H1 (cell line): ENCODE results near the gene NFE2L2. TPM values are rescaled to one million over a fixed set of nuclear protein-coding genes. Genes with fewer than 3 reads are reported as not detected.

ENCODE experiments used
- CTCF ChIA-PET: fragments of 300-600 bp; sonication (Branson Sonifier 250); formaldehyde crosslinking; loops from one replicate; lab custom pipeline; 2021; ENCODE audit not compliant: partially characterized antibody; lab: Charles Lee
- POLR2A ChIA-PET: fragments of 300-600 bp; sonication (Branson Sonifier 250); formaldehyde crosslinking; loops from one replicate; lab custom pipeline; 2021; ENCODE audit warnings: inconsistent platforms; ENCODE audit not compliant: partially characterized antibody; lab: Charles Lee
- DNase-seq, 2 experiments: peaks; one replicate each; pipeline versions ENCODE4 v3.0.0 to v3.0.0-alpha.2; 2010 to 2022; ENCODE audit warnings: low spot score in 2 of 2, low read depth in 1 of 2, mixed read lengths in 1 of 2
- FAIRE-seq: peaks from 2 replicates; lab custom pipeline; 2011; peaks lifted over from hg19 to GRCh38; lab: Jason Lieb, UNC
- H2AFZ ChIP-seq: 2 replicates; pipeline ENCODE4 v1.8.1; 2012; ENCODE audit warnings: low read length, inconsistent platforms
- H2AK5ac ChIP-seq: 2 replicates; pipeline ENCODE4 v1.6.1; 2013; ENCODE audit warnings: low read depth, low read length
- H2BK120ac ChIP-seq: replicated peaks from 2 replicates; pipeline ENCODE3; 2013; ENCODE audit warnings: low read depth, low read length, inconsistent platforms
- H2BK12ac ChIP-seq: 2 replicates; pipeline ENCODE4 v1.6.1; 2013; ENCODE audit warnings: low read depth, low read length
- H2BK15ac ChIP-seq: 2 replicates; pipeline ENCODE4 v1.6.1; 2013; ENCODE audit warnings: low read length
- H2BK20ac ChIP-seq: 2 replicates; pipeline ENCODE4 v1.6.1; 2013; ENCODE audit warnings: low read length
- H2BK5ac ChIP-seq: 2 replicates; pipeline ENCODE4 v1.6.1; 2013; ENCODE audit warnings: low read depth, low read length
- H3K14ac ChIP-seq: 2 replicates; pipeline ENCODE4 v1.6.1; 2013; ENCODE audit warnings: inconsistent platforms; ENCODE audit not compliant: insufficient read length
- H3K18ac ChIP-seq: 2 replicates; pipeline ENCODE4 v1.6.1; 2013; ENCODE audit warnings: low read length; ENCODE audit errors: extremely low read depth
- H3K23ac ChIP-seq: 2 replicates; pipeline ENCODE4 v1.6.1; 2013; ENCODE audit warnings: inconsistent platforms; ENCODE audit not compliant: insufficient read length
- H3K23me2 ChIP-seq: 2 replicates; pipeline ENCODE4 v1.6.1; 2013; ENCODE audit warnings: low read depth, low read length
- H3K27ac ChIP-seq: 2 replicates; pipeline ENCODE4 v1.6.1; 2011; ENCODE audit warnings: low read depth, low read length, inconsistent platforms
- H3K27me3 ChIP-seq, 4 experiments: replicated peaks in 1 of 4; 1 replicate in 1 of 4; 2 replicates in 3 of 4; pipeline versions ENCODE4 v1.6.1 to v1.8.1; 2011 to 2013; ENCODE audit warnings: low read length in 3 of 4, mild to moderate bottlenecking in 3 of 4, inconsistent platforms in 2 of 4, mixed read lengths in 2 of 4, moderate library complexity in 1 of 4; ENCODE audit not compliant: control insufficient read depth in 3 of 4, insufficient read depth in 3 of 4; ENCODE audit errors: extremely low read depth in 1 of 4
- H3K36me3 ChIP-seq, 4 experiments: 2 replicates each; pipeline versions ENCODE4 v1.6.1 to v1.8.1; 2011 to 2013; ENCODE audit warnings: mild to moderate bottlenecking in 4 of 4, low read length in 3 of 4, moderate library complexity in 2 of 4, control low read depth in 1 of 4, inconsistent platforms in 1 of 4; ENCODE audit not compliant: insufficient read depth in 4 of 4, control insufficient read depth in 2 of 4
- H3K4ac ChIP-seq: replicated peaks from 2 replicates; pipeline ENCODE3; 2013; ENCODE audit warnings: low read length, low read depth, mixed read lengths, inconsistent platforms; ENCODE audit not compliant: insufficient read length
- H3K4me1 ChIP-seq, 4 experiments: replicated peaks in 1 of 4; 1 replicate in 1 of 4; 2 replicates in 3 of 4; pipeline versions ENCODE4 v1.6.1 to v1.8.1; 2011 to 2013; ENCODE audit warnings: low read length in 3 of 4, inconsistent platforms in 2 of 4, mixed read lengths in 1 of 4; ENCODE audit not compliant: insufficient read depth in 4 of 4, control insufficient read depth in 3 of 4
- H3K4me2 ChIP-seq, 2 experiments: 2 replicates each; pipeline versions ENCODE4 v1.6.1 to v1.8.1; 2011 to 2013; ENCODE audit warnings: low read depth in 2 of 2, low read length in 2 of 2, control low read depth in 1 of 2, inconsistent platforms in 1 of 2, mild to moderate bottlenecking in 1 of 2; ENCODE audit not compliant: insufficient read depth in 1 of 2
- H3K4me3 ChIP-seq, 4 experiments: fragments of 200-600, 300-600 bp in 1 of 4; sonication (generic), shearing (Covaris generic), sonication (Bioruptor Twin) in 1 of 4; 2 replicates each; pipeline versions ENCODE4 v1.5.1 to v1.8.1; 2011 to 2016; ENCODE audit warnings: low read length in 4 of 4, low read depth in 3 of 4, control low read depth in 2 of 4, inconsistent platforms in 2 of 4, mild to moderate bottlenecking in 2 of 4, mixed read lengths in 1 of 4, moderate library complexity in 1 of 4; ENCODE audit not compliant: insufficient read depth in 2 of 4; ENCODE audit errors: extremely low read depth in 1 of 4
- H3K56ac ChIP-seq: replicated peaks from 2 replicates; pipeline ENCODE3; 2013; ENCODE audit warnings: low read depth, mild to moderate bottlenecking, mixed read lengths, low read length, inconsistent platforms; ENCODE audit not compliant: insufficient read length
- H3K79me1 ChIP-seq: 2 replicates; pipeline ENCODE4 v1.6.1; 2013; ENCODE audit warnings: low read depth, low read length, control low read depth
- H3K79me2 ChIP-seq, 2 experiments: 2 replicates each; pipeline versions ENCODE4 v1.6.1 to v1.8.1; 2012 to 2013; ENCODE audit warnings: low read length in 2 of 2, mild to moderate bottlenecking in 2 of 2, inconsistent platforms in 1 of 2; ENCODE audit not compliant: insufficient read depth in 2 of 2, control insufficient read depth in 1 of 2
- H3K9ac ChIP-seq, 4 experiments: replicated peaks in 1 of 4; 1 replicate in 1 of 4; 2 replicates in 3 of 4; pipeline versions ENCODE4 v1.6.1 to v1.8.1; 2011 to 2013; ENCODE audit warnings: low read depth in 3 of 4, low read length in 3 of 4, control low read depth in 2 of 4, mild to moderate bottlenecking in 2 of 4, moderate library complexity in 2 of 4, inconsistent platforms in 1 of 4; ENCODE audit errors: extremely low read depth in 1 of 4
- H3K9me3 ChIP-seq, 2 experiments: 2 replicates each; pipeline versions ENCODE4 v1.6.1 to v1.8.1; 2012 to 2013; ENCODE audit warnings: mild to moderate bottlenecking in 2 of 2, moderate library complexity in 2 of 2, control low read depth in 1 of 2, inconsistent platforms in 1 of 2, low read depth in 1 of 2, low read length in 1 of 2, mixed read lengths in 1 of 2; ENCODE audit not compliant: insufficient read depth in 2 of 2
- H4K20me1 ChIP-seq, 2 experiments: replicated peaks in 1 of 2; 2 replicates each; pipeline versions ENCODE3 to v1.8.1; 2011 to 2013; ENCODE audit warnings: inconsistent platforms in 2 of 2, low read length in 2 of 2, mild to moderate bottlenecking in 1 of 2; ENCODE audit not compliant: insufficient read depth in 2 of 2, control insufficient read depth in 1 of 2
- H4K5ac ChIP-seq: 2 replicates; pipeline ENCODE4 v1.6.1; 2013; ENCODE audit warnings: low read length, low read depth, mixed read lengths, inconsistent platforms; ENCODE audit not compliant: insufficient read length
- H4K8ac ChIP-seq: 2 replicates; pipeline ENCODE4 v1.8.0; 2013; ENCODE audit warnings: mild to moderate bottlenecking, moderate library complexity, low read length, inconsistent platforms; ENCODE audit not compliant: insufficient read depth; ENCODE audit errors: extremely low read depth
- H4K91ac ChIP-seq: replicated peaks from 2 replicates; pipeline ENCODE3; 2013; ENCODE audit warnings: low read length, mixed read lengths, inconsistent platforms; ENCODE audit not compliant: insufficient read length
- E2F6 ChIP-seq: IDR thresholded peaks from 2 replicates; pipeline ENCODE4 v1.6.1; 2012; ENCODE audit warnings: inconsistent platforms
- EGR1 ChIP-seq: IDR thresholded peaks from 2 replicates; pipeline ENCODE4 v1.6.1; 2011; ENCODE audit warnings: low read depth, low read length, borderline replicate concordance
- GABPA ChIP-seq: IDR thresholded peaks from 2 replicates; pipeline ENCODE4 v1.6.1; 2011; ENCODE audit warnings: mild to moderate bottlenecking, low read length, moderate library complexity, borderline replicate concordance; ENCODE audit not compliant: insufficient read depth
- KDM5A ChIP-seq: fragments of 200-600 bp; IDR thresholded peaks from 2 replicates; pipeline ENCODE4 v1.7.1; 2012; ENCODE audit warnings: mild to moderate bottlenecking, low read length, inconsistent platforms, mixed read lengths
- NRF1 ChIP-seq: IDR thresholded peaks from 2 replicates; pipeline ENCODE4 v1.6.1; 2011; ENCODE audit warnings: mild to moderate bottlenecking, low read depth, low read length, improper control_type of control experiment
- POU5F1 ChIP-seq: IDR thresholded peaks from 2 replicates; pipeline ENCODE4 v1.6.1; 2011; ENCODE audit warnings: low read depth, mild to moderate bottlenecking, low read length, moderate library complexity
- SIN3A ChIP-seq, 2 experiments: IDR thresholded peaks in 1 of 2; conservative IDR thresholded peaks in 1 of 2; 2 replicates each; pipeline ENCODE4 v1.6.1; 2011 to 2012; ENCODE audit warnings: low read length in 2 of 2, improper control_type of control experiment in 1 of 2, low read depth in 1 of 2, mild to moderate bottlenecking in 1 of 2
- SIRT6 ChIP-seq: IDR thresholded peaks from one replicate; pipeline ENCODE4 v1.7.1; 2012; ENCODE audit warnings: low read length, inconsistent platforms
- SIX5 ChIP-seq: IDR thresholded peaks from 2 replicates; pipeline ENCODE4 v1.6.1; 2011; ENCODE audit warnings: mild to moderate bottlenecking, low read depth, low read length
- SRF ChIP-seq: IDR thresholded peaks from 2 replicates; pipeline ENCODE4 v1.6.1; 2011; ENCODE audit warnings: mild to moderate bottlenecking, low read depth, low read length, moderate library complexity
- TAF1 ChIP-seq: IDR thresholded peaks from 2 replicates; pipeline ENCODE4 v1.6.1; 2011; ENCODE audit warnings: mild to moderate bottlenecking, low read depth, low read length
- ZNF274 ChIP-seq: IDR thresholded peaks from 2 replicates; pipeline ENCODE4 v1.7.0; 2012; ENCODE audit warnings: low read length, borderline replicate concordance; ENCODE audit errors: extremely low read depth
- WGBS, 2 experiments: shearing (Covaris generic) in 1 of 2; methylation state at CpG; one replicate each; pipeline versions ENCODE4 v1.1.6 to v1.1.7; 2013 to 2015; ENCODE audit warnings: low lambda C conversion rate in 2 of 2, mixed read lengths in 2 of 2, inconsistent platforms in 1 of 2, low coverage in 1 of 2, missing lambda C conversion rate in 1 of 2; ENCODE audit not compliant: insufficient replicate concordance in 2 of 2, insufficient coverage in 1 of 2, insufficient read length in 1 of 2; ENCODE audit errors: extremely low coverage in 1 of 2, missing lambda C conversion rate in 1 of 2; 5-methylcytosine and 5-hydroxymethylcytosine counted together
- polyA plus RNA-seq, 7 experiments: library from polyadenylated mRNA; depleted of rRNA in 3 of 7; stranded (reverse) in 5 of 7; unstranded in 2 of 7; fragments of >200 nt in 5 of 7; fragments of 200-250 nt in 2 of 7; gene quantifications; 1 replicate in 5 of 7; 2 replicates in 1 of 7; 4 replicates in 1 of 7; pipeline versions ENCODE4 v1.2.1 to v1.2.3, GENCODE V29; 2011 to 2013; ENCODE audit warnings: missing spikeins in 2 of 7, mixed read lengths in 2 of 7
- total RNA-seq: library from RNA; stranded (reverse); fragmentation: NEBNext Ultra II Directional; extraction: Animal tissue kit (Norgen Biotek cat#: 25700); gene quantifications from 2 replicates; pipeline ENCODE4 v1.2.1, GENCODE V29; 2021

Gene NFE2L2
- total and polyA plus RNA-seq, 2 of the 8 experiments (the other 6 are each of a cell fraction or from before 2014, with no cell fraction given) = 33.2 to 34.5 TPM

- H3K27ac ChIP-seq = no peak overlapping the region
- 89% methylated on average over 3 of the region's 3 CpGs; no CpG with 5 or more reads in 1 of the 2 experiments for WGBS, 2 experiments
- no peaks in the 10 kb centered on the region for H3K36me3 ChIP-seq
- no peak overlapping the region for H2BK15ac ChIP-seq
- FAIRE-seq (no peak), DNase-seq (no peak)
- H3K4me1 ChIP-seq = no peaks in the 10 kb centered on the region
- no peak overlapping the region for H3K4me3 ChIP-seq
- no peak overlapping the region for H3K23ac ChIP-seq
- CTCF ChIA-PET = interaction anchor here (0.6 to 2.9 kb wide), 6 partner anchors 10 to 125 kb away, joined by 3 to 13 read pairs (median 3); no protein-coding TSS in a partner anchor
- H3K79me2 ChIP-seq = no peaks in the 10 kb centered on the region
- POLR2A ChIA-PET = interaction anchor here (0.7 to 3.4 kb wide), 4 partner anchors 9 to 18 kb away, joined by 3 to 33 read pairs (median 6); partner anchors contain the start of gene NFE2L2
- no peaks in the 10 kb centered on the region for H3K27me3 ChIP-seq
- H2BK12ac ChIP-seq = no peak overlapping the region
- H2AFZ ChIP-seq = no peak overlapping the region
- H4K8ac ChIP-seq = no peak overlapping the region
- no peak overlapping the region for H3K4ac ChIP-seq
- H4K5ac ChIP-seq = no peak overlapping the region
- no peaks in the 10 kb centered on the region for H3K23me2 ChIP-seq
- no peak overlapping the region for H4K91ac ChIP-seq
- H2BK120ac ChIP-seq = no peak overlapping the region
- H3K14ac ChIP-seq = no peak overlapping the region
- no peaks in the 10 kb centered on the region for H3K9me3 ChIP-seq
- no peak overlapping the region for H2BK20ac ChIP-seq
- H3K18ac ChIP-seq = no peak overlapping the region
- H3K4me2 ChIP-seq = no peak overlapping the region
- no peaks in the 10 kb centered on the region for H3K79me1 ChIP-seq
- no peak overlapping the region for H2BK5ac ChIP-seq
- no peak for TF ChIP-seq SIX5
- TF ChIP-seq EGR1 = no peak
- TF ChIP-seq SRF = no peak
- no peak for TF ChIP-seq KDM5A
- no peak for TF ChIP-seq TAF1
- TF ChIP-seq GABPA = no peak
- TF ChIP-seq POU5F1 = no peak
- TF ChIP-seq NRF1 = no peak
- TF ChIP-seq E2F6 = no peak
- TF ChIP-seq SIN3A (conservative IDR thresholded peaks at IDR 0.05 in 1 of 2, IDR thresholded peaks at IDR 0.05 in 1 of 2; ENCODE audit: low read depth in 1 of 2, low read length in 2 of 2) = no peak
- no peak for TF ChIP-seq SIRT6
- no peak for TF ChIP-seq ZNF274
- H2AK5ac ChIP-seq = no peak overlapping the region
- no peaks in the 10 kb centered on the region for H4K20me1 ChIP-seq
- H3K9ac ChIP-seq = no peak overlapping the region
- H3K56ac ChIP-seq = no peak overlapping the region
Measured at GRCh38 chr2:177273408-177273807, 8.9 kb upstream of the NFE2L2 start.
